Retina (tissue), 1 donor: ENCODE data around the gene UCHL5.
"Not testable (repeated sequence)": the region's sequence is repeated elsewhere in the genome, so short reads cannot be mapped to it uniquely, and the experiment has no call there.

ENCODE experiments used
- DNase-seq: peaks from one replicate; pipeline ENCODE4 v3.0.0-alpha.2; 2016

Gene UCHL5

GRCh38 chr1:193062698-193063463 lies 3.7 kb upstream of the UCHL5 start:
- DNase-seq = no peak

DNA sequence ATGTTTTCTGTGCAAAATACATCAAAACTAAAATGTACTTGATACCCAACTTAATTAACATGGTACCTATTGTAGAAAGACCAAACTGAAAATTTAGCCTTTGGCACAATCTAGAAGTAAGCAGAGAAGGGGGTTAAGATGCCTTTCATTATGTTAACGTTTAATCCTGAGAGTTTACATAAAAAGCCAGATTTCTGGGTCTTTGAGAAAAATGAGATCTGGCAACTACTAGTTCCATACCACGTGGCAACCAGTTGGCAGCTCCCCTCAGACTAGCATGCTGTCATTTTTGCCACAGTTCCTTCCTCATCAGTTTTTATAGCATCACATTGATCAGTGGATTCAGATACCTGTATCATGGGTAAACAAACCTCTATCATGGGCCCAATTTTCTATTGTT lies 1.8 kb upstream of the UCHL5 start:
- DNase-seq = no peak

DNA sequence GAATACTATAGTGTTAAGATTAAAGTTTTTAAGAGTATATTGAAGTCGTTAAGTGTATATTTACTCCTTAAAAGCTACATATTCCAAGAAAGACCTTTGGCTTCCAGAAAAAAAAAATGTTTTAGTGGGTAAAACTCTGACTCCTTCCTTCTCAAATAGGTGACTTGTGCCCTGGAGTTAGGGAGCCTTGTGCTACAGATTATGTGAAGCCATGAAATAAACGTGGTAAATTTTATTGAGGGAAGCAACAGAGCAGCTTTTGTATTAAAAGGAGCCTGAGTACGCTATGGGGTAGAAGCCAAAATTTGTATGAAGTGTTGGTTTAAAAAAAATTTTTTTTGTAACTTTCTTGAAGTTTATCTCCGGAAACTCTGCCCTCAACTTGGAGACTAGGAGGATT lies 1.2 kb upstream of the UCHL5 start:
- DNase-seq = peak; percentile 11

GRCh38 chr1:193060115-193060403 lies 899 bp upstream of the UCHL5 start:
- DNase-seq = no peak

- no peak for DNase-seq
Observed at GRCh38 chr1:193058529-193059281, 455 bp downstream of the UCHL5 start.

DNA sequence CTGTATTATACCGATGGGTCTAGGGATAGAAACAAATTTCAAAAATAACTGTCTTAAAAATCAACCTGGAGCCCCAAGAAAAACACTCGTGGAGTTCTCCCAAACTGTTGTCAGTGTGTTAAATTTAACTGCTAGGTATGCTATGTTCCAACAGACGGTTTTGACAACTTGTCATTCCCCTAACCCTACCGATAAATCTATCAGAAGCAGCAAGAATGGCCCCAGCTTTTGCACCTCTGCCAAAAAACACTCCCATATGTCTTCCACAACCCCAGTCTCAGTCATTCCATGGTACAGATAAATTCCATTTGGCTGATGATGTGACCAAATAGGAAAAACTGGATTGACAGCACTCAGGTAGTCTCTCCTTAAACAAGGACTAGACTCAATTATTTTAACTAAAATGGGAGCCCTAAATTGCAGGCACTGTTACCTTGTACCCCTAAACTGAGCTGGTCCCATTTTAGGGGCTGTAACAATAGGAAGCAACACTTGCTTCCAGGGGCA lies 4.9 kb downstream of the UCHL5 start:
- DNase-seq = no peak

- not testable (repeated sequence) for DNase-seq
Observed at GRCh38 chr1:193048913-193049312, 10.2 kb downstream of the UCHL5 start.

GRCh38 chr1:193042766-193043691 lies 16.1 kb downstream of the UCHL5 start:
- DNase-seq = no peak

- DNase-seq = no peak
Observed at GRCh38 chr1:193040011-193040410, 19.1 kb downstream of the UCHL5 start.

GRCh38 chr1:193036337-193037047 lies 22.7 kb downstream of the UCHL5 start:
- no peak for DNase-seq

DNA sequence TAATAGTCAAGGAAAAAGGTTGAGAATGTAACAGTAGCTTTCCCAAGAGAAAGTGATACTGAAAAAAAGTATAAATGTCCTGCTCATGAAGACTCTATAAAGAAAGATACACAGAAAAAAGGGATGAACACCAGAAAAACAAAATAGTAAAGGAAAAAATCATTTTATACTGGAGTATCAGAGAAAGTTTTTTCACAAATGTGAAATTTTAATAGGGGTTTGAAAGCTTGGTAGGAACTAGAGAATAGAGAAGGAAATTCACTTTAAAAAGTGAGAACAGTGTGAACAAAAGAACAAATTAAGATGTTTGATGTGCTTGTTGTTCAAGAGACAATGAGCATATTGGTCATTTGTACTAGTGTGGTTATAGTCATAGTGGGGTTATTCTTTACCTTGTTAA lies 25.6 kb downstream of the UCHL5 start:
- no peak for DNase-seq

GRCh38 chr1:193032643-193033427 lies 26.3 kb downstream of the UCHL5 start:
- DNase-seq = not testable (repeated sequence)

GRCh38 chr1:193031431-193031830 lies 27.7 kb downstream of the UCHL5 start:
- no peak for DNase-seq

GRCh38 chr1:193030280-193030679 lies 28.9 kb downstream of the UCHL5 start:
- DNase-seq = no peak

- no peak for DNase-seq
Observed at GRCh38 chr1:193025218-193025617, 33.9 kb downstream of the UCHL5 start.

- peak; percentile 9 for DNase-seq
Observed at GRCh38 chr1:193019442-193020026, 39.6 kb downstream of the UCHL5 start.

DNA sequence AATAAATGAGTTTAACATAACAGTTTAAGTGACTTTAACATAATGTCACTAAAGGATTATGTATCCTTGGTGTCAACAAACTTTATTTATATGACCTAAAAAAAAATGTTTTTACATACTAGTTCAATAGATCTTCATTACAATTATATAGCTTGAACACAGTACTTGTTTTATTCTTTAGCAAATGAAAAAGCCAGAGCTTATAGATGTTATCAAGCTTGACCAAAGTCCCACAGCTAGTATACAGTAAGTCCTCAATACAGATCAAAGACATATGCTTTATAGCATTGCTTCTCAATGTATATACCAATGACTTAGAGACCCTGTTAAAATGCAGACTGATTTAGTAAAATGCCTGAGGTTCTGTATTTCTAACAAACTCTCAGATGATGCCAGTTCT lies 42.4 kb downstream of the UCHL5 start:
- DNase-seq = no peak

- no peak for DNase-seq
Observed at GRCh38 chr1:193014400-193014799, 44.8 kb downstream of the UCHL5 start.

DNA sequence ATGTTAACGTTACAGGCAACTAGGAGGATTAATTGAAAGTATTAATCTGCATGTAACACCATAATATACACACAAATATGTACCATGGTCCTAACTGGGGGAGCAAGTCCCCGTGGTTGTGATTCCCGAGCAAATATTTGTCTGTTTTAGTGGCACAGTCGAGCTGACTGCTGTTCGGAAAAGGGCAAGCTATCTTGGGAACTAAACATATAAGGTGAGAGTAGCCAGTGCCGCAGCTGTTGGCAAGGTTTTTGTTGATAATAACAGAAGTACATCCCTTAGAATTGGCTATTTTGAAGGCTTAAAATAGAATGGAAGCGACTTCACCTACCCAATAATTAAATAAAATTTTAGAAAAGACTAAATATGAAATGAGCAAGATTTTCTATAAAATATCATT lies 45.5 kb downstream of the UCHL5 start:
- DNase-seq = no peak

GRCh38 chr1:193013005-193013404 lies 46.2 kb downstream of the UCHL5 start:
- no peak for DNase-seq

- no peak for DNase-seq
Observed at GRCh38 chr1:193011406-193011805, 47.8 kb downstream of the UCHL5 start.
